K562 (cell line): ENCODE measurements around the gene TTC9C. TPM values are rescaled to one million over a fixed set of nuclear protein-coding genes. Genes with fewer than 3 reads are reported as not detected.

Source experiments
- ATF1 ChIP-seq, 2 experiments: fragments of 450-650 bp in 1 of 2; IDR thresholded peaks; 2 replicates each; pipeline ENCODE4 v1.6.1; 2016; ENCODE audit warnings: missing compliant biosample characterization in 1 of 2, missing genetic modification characterization in 1 of 2
- ATF7 ChIP-seq: fragments of 450-650 bp; IDR thresholded peaks from 2 replicates; pipeline ENCODE4 v1.7.1; 2014; ENCODE audit warnings: mild to moderate bottlenecking, moderate library complexity
- ETS1 ChIP-seq: conservative IDR thresholded peaks from 2 replicates; pipeline ENCODE4 v1.6.1; 2011; ENCODE audit warnings: low read depth, mild to moderate bottlenecking, low read length; ENCODE audit not compliant: control insufficient read depth
- FOXP1 ChIP-seq: sonication (generic); formaldehyde crosslinking; IDR thresholded peaks from 2 replicates; pipeline ENCODE4 v1.8.0; 2022; ENCODE audit warnings: mild to moderate bottlenecking, missing genetic modification reagents
- GABPA ChIP-seq: fragments of 200-800 bp; sonication (Bioruptor generic); conservative IDR thresholded peaks from 2 replicates; pipeline ENCODE4 v1.6.1; 2016; ENCODE audit warnings: low read depth, missing genetic modification characterization, missing compliant biosample characterization
- GATAD2A ChIP-seq: fragments of 450-650 bp; IDR thresholded peaks from 2 replicates; pipeline ENCODE4 v1.6.1; 2017
- KDM1A ChIP-seq, 2 experiments: fragments of 450-650 bp; IDR thresholded peaks; 2 replicates each; pipeline ENCODE4 v1.6.1; 2016; ENCODE audit warnings: mild to moderate bottlenecking in 2 of 2
- KLF6 ChIP-seq: fragments of 250-450 bp; sonication (Bioruptor Pico); IDR thresholded peaks from 2 replicates; pipeline ENCODE4 v1.4.0; 2020; ENCODE audit warnings: mild to moderate bottlenecking, moderate library complexity, borderline replicate concordance
- MAFK ChIP-seq: IDR thresholded peaks from 2 replicates; pipeline ENCODE4 v1.6.1; 2011; ENCODE audit warnings: low read length, improper control_type of control experiment
- MYC ChIP-seq, 2 experiments: fragments of 250-450 bp in 1 of 2; sonication (Bioruptor Pico) in 1 of 2; IDR thresholded peaks; 2 replicates each; pipeline versions ENCODE4 v1.5.1 to v1.6.1; 2012 to 2021; ENCODE audit warnings: low read depth in 2 of 2, borderline replicate concordance in 1 of 2, improper control_type of control experiment in 1 of 2, low read length in 1 of 2, mild to moderate bottlenecking in 1 of 2, moderate library complexity in 1 of 2
- NCOA6 ChIP-seq: fragments of 450-650 bp; IDR thresholded peaks from 2 replicates; pipeline ENCODE4 v1.6.1; 2017; ENCODE audit warnings: mild to moderate bottlenecking
- NR2C1 ChIP-seq, 2 experiments: fragments of 450-650 bp; IDR thresholded peaks; 2 replicates each; pipeline ENCODE4 v1.6.1; 2017; ENCODE audit warnings: mild to moderate bottlenecking in 2 of 2, antibody characterized with exemption in 1 of 2, inconsistent platforms in 1 of 2, missing compliant biosample characterization in 1 of 2, missing genetic modification characterization in 1 of 2
- POLR2H ChIP-seq: IDR thresholded peaks from 2 replicates; pipeline ENCODE4 v1.6.1; 2016; ENCODE audit warnings: missing genetic modification characterization, low read depth, mild to moderate bottlenecking, control low read depth, missing compliant biosample characterization, moderate library complexity
- PTRF ChIP-seq: fragments of 450-650 bp; IDR thresholded peaks from 2 replicates; pipeline ENCODE4 v1.6.1; 2016; ENCODE audit warnings: mild to moderate bottlenecking, missing genetic modification characterization, missing compliant biosample characterization
- SMAD4 ChIP-seq: fragments of 250-450 bp; sonication (Bioruptor Pico); conservative IDR thresholded peaks from 2 replicates; pipeline ENCODE4 v1.8.0; 2021; ENCODE audit warnings: inconsistent platforms, mild to moderate bottlenecking, moderate library complexity
- SMARCA4 ChIP-seq: fragments of 450-650 bp; IDR thresholded peaks from 2 replicates; pipeline ENCODE4 v1.6.1; 2016
- STAT6 ChIP-seq: sonication (generic); formaldehyde crosslinking; IDR thresholded peaks from 2 replicates; pipeline ENCODE4 v1.8.1; 2023; ENCODE audit warnings: mild to moderate bottlenecking, missing genetic modification reagents
- TEAD4 ChIP-seq, 2 experiments: sonication (generic) in 1 of 2; formaldehyde crosslinking in 1 of 2; IDR thresholded peaks; 2 replicates each; pipeline versions ENCODE4 v1.6.1 to v1.8.0; 2012 to 2022; ENCODE audit warnings: borderline replicate concordance in 1 of 2, inconsistent platforms in 1 of 2, low read length in 1 of 2, mild to moderate bottlenecking in 1 of 2, missing genetic modification reagents in 1 of 2
- TSC22D4 ChIP-seq: fragments of 450-650 bp; IDR thresholded peaks from 2 replicates; pipeline ENCODE4 v1.6.1; 2016; ENCODE audit warnings: missing genetic modification characterization, missing biosample characterization, control low read depth
- ZC3H8 ChIP-seq: fragments of 450-650 bp; IDR thresholded peaks from 2 replicates; pipeline ENCODE4 v1.6.1; 2017
- ZNF354B ChIP-seq: fragments of 250-450 bp; sonication (Bioruptor Pico); IDR thresholded peaks from 2 replicates; pipeline ENCODE4 v1.4.0; 2020
- ZNF76 ChIP-seq: fragments of 250-450 bp; sonication (Bioruptor Pico); IDR thresholded peaks from 2 replicates; pipeline ENCODE4 v1.4.0; 2020; ENCODE audit warnings: mild to moderate bottlenecking, moderate library complexity, borderline replicate concordance
- ZNF77 ChIP-seq: fragments of 250-450 bp; sonication (Bioruptor Pico); IDR thresholded peaks from 2 replicates; pipeline ENCODE4 v1.5.0; 2020
- polyA plus RNA-seq, 8 experiments: library from polyadenylated mRNA; depleted of rRNA in 4 of 8; stranded (reverse) in 5 of 8; unstranded in 3 of 8; fragments of >200 nt; fragmentation: Nextera tagmentation in 2 of 8; fragmentation: Illumina TruSeq in 1 of 8; extraction: Ambion mirVana in 2 of 8; extraction: Trizol in 1 of 8; gene quantifications; 2 replicates each; pipeline versions ENCODE4 v1.2.1 to v1.2.3, GENCODE V29; 2011 to 2014; ENCODE audit warnings: inconsistent platforms in 1 of 8, missing spikeins in 1 of 8
- total RNA-seq, 7 experiments: library from RNA; depleted of rRNA in 6 of 7; stranded (reverse); fragments of >200 nt in 6 of 7; fragmentation: Illumina TruSeq in 2 of 7; extraction: Trizol in 2 of 7; gene quantifications; 2 replicates each; pipeline versions ENCODE4 v1.2.1 to v1.2.3, GENCODE V29; 2011 to 2021; ENCODE audit warnings: low replicate concordance in 1 of 7
- TF ChIP-seq, protein P1 (sequence below): sonication (generic); formaldehyde crosslinking; IDR thresholded peaks from 2 replicates; pipeline ENCODE4 v1.8.0; 2022; ENCODE audit warnings: mild to moderate bottlenecking, missing genetic modification reagents

The TTC9C gene
- total and polyA plus RNA-seq, 9 of the 15 experiments (the other 6 are each of a cell fraction or from before 2014, with no cell fraction given): 32.8 to 59.0 (median 37.1) TPM

DNA sequence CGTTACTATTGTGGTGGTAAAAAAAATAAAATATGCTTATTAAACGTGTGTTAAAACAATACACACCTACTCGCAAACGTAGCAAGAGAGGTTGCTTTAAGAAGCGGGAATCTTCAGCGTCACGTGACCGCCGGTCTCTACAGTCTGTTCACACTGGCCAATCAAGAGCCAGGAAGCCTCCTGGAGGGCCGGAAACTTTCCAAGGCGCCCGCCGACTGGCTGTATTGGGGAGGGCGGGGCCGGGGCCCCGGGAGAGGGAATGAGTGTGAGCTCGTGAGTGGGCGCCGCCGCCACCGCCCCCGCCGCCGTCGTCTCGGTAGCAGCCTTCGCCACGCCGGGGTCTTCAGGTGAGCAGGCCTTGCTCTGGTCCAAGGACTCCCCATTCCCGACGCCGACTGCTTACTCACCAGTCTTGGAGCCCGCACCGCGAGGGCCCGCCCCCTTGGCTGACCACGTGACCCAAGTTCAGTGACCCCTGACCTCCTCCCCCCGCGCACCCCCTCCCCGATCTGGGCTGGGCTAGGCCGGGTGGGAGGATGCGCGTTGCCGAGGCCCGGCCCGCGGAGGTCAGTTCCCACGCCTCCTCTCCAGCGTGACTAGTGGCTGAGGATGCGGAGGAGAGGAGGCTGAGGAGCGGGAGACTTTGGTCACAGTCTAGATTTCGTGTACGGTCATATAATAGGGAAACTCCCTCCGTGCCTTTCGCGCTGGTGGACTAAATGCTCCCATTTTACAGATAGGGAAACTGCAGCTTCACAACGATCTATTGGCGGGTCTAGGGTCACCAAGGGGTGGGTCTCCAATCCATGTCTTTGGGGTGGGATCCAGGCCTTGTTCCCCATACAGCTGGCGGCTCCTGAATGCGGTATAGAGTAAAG is 43.1 kb downstream of the TTC9C start, which contains the start of gene TAF6L (continued):
- TF ChIP-seq MYC (IDR thresholded peaks at IDR 0.05; ENCODE audit: low read depth, low read length): peak; percentile 73
- no peak for TF ChIP-seq MYC (CRISPR knock-in tag; IDR thresholded peaks at IDR 0.05; ENCODE audit: borderline replicate concordance, low read depth)
- 0 out of 2 replicates have a peak, but pooled peaks have one; percentile 39 for TF ChIP-seq TEAD4 (IDR thresholded peaks at IDR 0.05; ENCODE audit: low read length)
- no peak for TF ChIP-seq TEAD4 (CRISPR knock-in tag; IDR thresholded peaks at IDR 0.05; ENCODE audit: borderline replicate concordance)
- no peak for TF ChIP-seq ZNF77
- no peak; the same call in 1 of the 2 replicates for TF ChIP-seq STAT6 (CRISPR knock-in tag)
- peak; percentile 4; the same call in 1 of the 2 replicates for TF ChIP-seq MAFK
- no peak for TF ChIP-seq ZC3H8
- TF ChIP-seq KDM1A (IDR thresholded peaks at IDR 0.05): peak; percentile 81 to 90
- TF ChIP-seq ATF7: peak; percentile 53; the same call in 1 of the 2 replicates
- no peak for TF ChIP-seq ATF1 (CRISPR knock-in tag; IDR thresholded peaks at IDR 0.05)
- peak; percentile 74 for TF ChIP-seq ATF1 (tag; IDR thresholded peaks at IDR 0.05)
- TF ChIP-seq NR2C1 (IDR thresholded peaks at IDR 0.05): peak; percentile 98
- peak; percentile 98 for TF ChIP-seq NR2C1 (tag; IDR thresholded peaks at IDR 0.05)
- no peak for TF ChIP-seq TSC22D4
- TF ChIP-seq, protein P1, sequence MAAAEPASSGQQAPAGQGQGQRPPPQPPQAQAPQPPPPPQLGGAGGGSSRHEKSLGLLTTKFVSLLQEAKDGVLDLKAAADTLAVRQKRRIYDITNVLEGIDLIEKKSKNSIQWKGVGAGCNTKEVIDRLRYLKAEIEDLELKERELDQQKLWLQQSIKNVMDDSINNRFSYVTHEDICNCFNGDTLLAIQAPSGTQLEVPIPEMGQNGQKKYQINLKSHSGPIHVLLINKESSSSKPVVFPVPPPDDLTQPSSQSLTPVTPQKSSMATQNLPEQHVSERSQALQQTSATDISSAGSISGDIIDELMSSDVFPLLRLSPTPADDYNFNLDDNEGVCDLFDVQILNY (CRISPR knock-in tag): no peak
- TF ChIP-seq SMAD4: 0 out of 2 replicates have a peak, but pooled peaks have one; percentile 20
- TF ChIP-seq KLF6 (CRISPR knock-in tag): no peak
- peak; percentile 79 for TF ChIP-seq FOXP1
- TF ChIP-seq GATAD2A: peak; percentile 87; the same call in 1 of the 2 replicates
- no peak for TF ChIP-seq PTRF (tag)
- TF ChIP-seq ZNF76 (CRISPR knock-in tag): no peak
- no peak for TF ChIP-seq NCOA6
- peak; percentile 32; the same call in 1 of the 2 replicates for TF ChIP-seq SMARCA4
- no peak for TF ChIP-seq ZNF354B (CRISPR knock-in tag)
- peak; percentile 71 for TF ChIP-seq POLR2H (tag)
- peak; percentile 61; the same call in 1 of the 2 replicates for TF ChIP-seq GABPA (tag)
- TF ChIP-seq ETS1: peak; percentile 63; the same call in 1 of the 2 replicates
